ENCODE results near the gene TMC3.
"Not testable (repeated sequence)": the region's sequence is repeated elsewhere in the genome, so short reads cannot be mapped to it uniquely, and the experiment has no call there.

Gene TMC3

GRCh38 chr15:81384891-81385720, 11.1 kb upstream of the TMC3 start:
- no peak for DNase-seq

GRCh38 chr15:81381720-81382119, 7.7 kb upstream of the TMC3 start:
- DNase-seq: no peak

- no peak for DNase-seq
Measured at GRCh38 chr15:81380668-81381067, 6.7 kb upstream of the TMC3 start.

GRCh38 chr15:81380203-81380602, 6.2 kb upstream of the TMC3 start:
- no peak for DNase-seq

GRCh38 chr15:81379269-81379668, 5.3 kb upstream of the TMC3 start:
- no peak for DNase-seq

GRCh38 chr15:81378443-81378842, 4.4 kb upstream of the TMC3 start:
- no peak for DNase-seq

- DNase-seq: no peak
Measured at GRCh38 chr15:81377871-81378270, 3.9 kb upstream of the TMC3 start.

GRCh38 chr15:81376231-81376630, 2.2 kb upstream of the TMC3 start:
- no peak for DNase-seq

GRCh38 chr15:81375461-81375860, 1.4 kb upstream of the TMC3 start:
- DNase-seq: no peak

- DNase-seq: no peak
Measured at GRCh38 chr15:81373176-81373575, 837 bp downstream of the TMC3 start.

GRCh38 chr15:81372575-81372974, 1.4 kb downstream of the TMC3 start:
- no peak for DNase-seq

GRCh38 chr15:81363718-81364500, 10.1 kb downstream of the TMC3 start:
- DNase-seq: no peak

- no peak for DNase-seq
Measured at GRCh38 chr15:81363276-81363675, 10.7 kb downstream of the TMC3 start.

GRCh38 chr15:81362790-81363189, 11.2 kb downstream of the TMC3 start:
- no peak for DNase-seq

GRCh38 chr15:81361891-81362290, 12.1 kb downstream of the TMC3 start:
- DNase-seq: no peak

- DNase-seq: no peak
Measured at GRCh38 chr15:81360491-81360890, 13.5 kb downstream of the TMC3 start.

GRCh38 chr15:81358248-81358647, 15.8 kb downstream of the TMC3 start:
- DNase-seq: no peak

GRCh38 chr15:81357180-81357686, 16.8 kb downstream of the TMC3 start:
- no peak for DNase-seq

GRCh38 chr15:81356252-81356651, 17.8 kb downstream of the TMC3 start:
- DNase-seq: no peak

GRCh38 chr15:81351651-81352050, 22.4 kb downstream of the TMC3 start:
- no peak for DNase-seq

GRCh38 chr15:81349271-81349670, 24.7 kb downstream of the TMC3 start:
- DNase-seq: no peak

- DNase-seq: not testable (repeated sequence)
Measured at GRCh38 chr15:81348691-81349090, 25.3 kb downstream of the TMC3 start.

- no peak for DNase-seq
Measured at GRCh38 chr15:81347910-81348309, 26.1 kb downstream of the TMC3 start.

- peak; percentile 30 for DNase-seq
Measured at GRCh38 chr15:81346611-81347010, 27.4 kb downstream of the TMC3 start.
